ENCODE measurements around the gene PRR30. TPM values are rescaled to one million over a fixed set of nuclear protein-coding genes. Genes with fewer than 3 reads are reported as not detected.

PRR30 gene
- total and polyA plus RNA-seq, 2 of the 4 experiments (the other 2 are of a cell fraction), result not detected

GRCh38 chr2:27154488-27154887 lies 15.3 kb upstream of the PRR30 start:
- Histone ChIP-seq H2AK5ac (ENCODE audit: low read depth, low read length) (no peak overlapping the region), H3K27ac (ENCODE audit: insufficient read depth, low read length) (no peak overlapping the region), H3K4me2 (ENCODE audit: low read depth, low read length) (no peak overlapping the region), H2BK15ac (ENCODE audit: low read depth, low read length) (no peak overlapping the region), H3K4ac (ENCODE audit: low read depth, low read length) (no peak overlapping the region), H3K9ac (ENCODE audit: low read depth, low read length) (no peak overlapping the region), H2BK20ac (ENCODE audit: low read depth, low read length) (no peak overlapping the region), H3K4me1 (ENCODE audit: control insufficient read depth, insufficient read depth, low read length) (no peaks in the 10 kb centered on the region), H3K56ac (ENCODE audit: extremely low read depth, insufficient read depth, low read length) (no peak overlapping the region), H4K8ac (ENCODE audit: low read depth in 2 of 2, low read length in 2 of 2) (no peak overlapping the region), H3K79me1 (ENCODE audit: low read depth in 1 of 2, low read length in 2 of 2) (no peaks in the 10 kb centered on the region), H2AK9ac (replicated peaks; ENCODE audit: low read depth, low read length, poor library complexity) (no peak overlapping the region), H4K5ac (ENCODE audit: low read depth, low read length) (no peak overlapping the region), H3K27me3 (ENCODE audit: control insufficient read depth, insufficient read depth, low read length) (peaks cover 30% of the 10 kb centered on the region), H3K14ac (replicated peaks; ENCODE audit: low read depth, low read length) (no peak overlapping the region), H3K23ac (ENCODE audit: low read depth, low read length) (no peak overlapping the region), H3K9me1 (ENCODE audit: insufficient read depth, low read length) (no peaks in the 10 kb centered on the region; the same call in 1 of the 2 replicates), H2BK120ac (ENCODE audit: low read depth, low read length) (no peak overlapping the region), H3K36me3 (ENCODE audit: control insufficient read depth, insufficient read depth, low read length) (no peaks in the 10 kb centered on the region), H2BK5ac (ENCODE audit: low read depth, low read length, poor library complexity, severe bottlenecking) (no peak overlapping the region), H3K18ac (ENCODE audit: low read depth, low read length) (no peak overlapping the region), H3K9me3 (ENCODE audit: control insufficient read depth, insufficient read depth, low read length) (no peaks in the 10 kb centered on the region), H2AFZ (replicated peaks; ENCODE audit: low read length, poor library complexity) (no peak overlapping the region), H4K20me1 (ENCODE audit: insufficient read depth, low read length) (no peaks in the 10 kb centered on the region; the same call in 1 of the 2 replicates), H3K4me3 (ENCODE audit: insufficient read depth, low read depth, low read length) (no peak overlapping the region), H4K91ac (ENCODE audit: insufficient read depth, low read depth, low read length) (no peak overlapping the region)
- no peak for TF ChIP-seq MAFK (IDR thresholded peaks at IDR 0.05; ENCODE audit: low read depth, low read length)
- no peak for TF ChIP-seq CEBPB (IDR thresholded peaks at IDR 0.05; ENCODE audit: low read depth, low read length)
- no peak for TF ChIP-seq FOS (IDR thresholded peaks at IDR 0.05; ENCODE audit: low read depth, low read length)
- TF ChIP-seq MXI1 (IDR thresholded peaks at IDR 0.05; ENCODE audit: borderline replicate concordance, low read depth, low read length), result no peak
- no peak for TF ChIP-seq NFE2L2 (IDR thresholded peaks at IDR 0.05; ENCODE audit: low read depth, low read length)
- no peak for TF ChIP-seq RAD21 (IDR thresholded peaks at IDR 0.05; ENCODE audit: low read length)
- TF ChIP-seq, protein P1, sequence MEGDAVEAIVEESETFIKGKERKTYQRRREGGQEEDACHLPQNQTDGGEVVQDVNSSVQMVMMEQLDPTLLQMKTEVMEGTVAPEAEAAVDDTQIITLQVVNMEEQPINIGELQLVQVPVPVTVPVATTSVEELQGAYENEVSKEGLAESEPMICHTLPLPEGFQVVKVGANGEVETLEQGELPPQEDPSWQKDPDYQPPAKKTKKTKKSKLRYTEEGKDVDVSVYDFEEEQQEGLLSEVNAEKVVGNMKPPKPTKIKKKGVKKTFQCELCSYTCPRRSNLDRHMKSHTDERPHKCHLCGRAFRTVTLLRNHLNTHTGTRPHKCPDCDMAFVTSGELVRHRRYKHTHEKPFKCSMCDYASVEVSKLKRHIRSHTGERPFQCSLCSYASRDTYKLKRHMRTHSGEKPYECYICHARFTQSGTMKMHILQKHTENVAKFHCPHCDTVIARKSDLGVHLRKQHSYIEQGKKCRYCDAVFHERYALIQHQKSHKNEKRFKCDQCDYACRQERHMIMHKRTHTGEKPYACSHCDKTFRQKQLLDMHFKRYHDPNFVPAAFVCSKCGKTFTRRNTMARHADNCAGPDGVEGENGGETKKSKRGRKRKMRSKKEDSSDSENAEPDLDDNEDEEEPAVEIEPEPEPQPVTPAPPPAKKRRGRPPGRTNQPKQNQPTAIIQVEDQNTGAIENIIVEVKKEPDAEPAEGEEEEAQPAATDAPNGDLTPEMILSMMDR (conservative IDR thresholded peaks at IDR 0.05; ENCODE audit: low read depth, low read length), result no peak
- no peak for TF ChIP-seq RFX5 (IDR thresholded peaks at IDR 0.05; ENCODE audit: low read depth, low read length)
- no peak for TF ChIP-seq POLR2A (IDR thresholded peaks at IDR 0.05; ENCODE audit: low read depth, low read length)
- TF ChIP-seq USF2 (IDR thresholded peaks at IDR 0.05; ENCODE audit: low read depth, low read length), result no peak
- no peak for TF ChIP-seq RCOR1 (IDR thresholded peaks at IDR 0.05; ENCODE audit: insufficient replicate concordance, low read length)
- no peak for TF ChIP-seq ELK1 (IDR thresholded peaks at IDR 0.05; ENCODE audit: borderline replicate concordance, low read depth, low read length)
- TF ChIP-seq BHLHE40 (IDR thresholded peaks at IDR 0.05; ENCODE audit: low read depth, low read length), result no peak
- ChIA-PET CTCF (no interaction called here), POLR2A (ENCODE audit: unreplicated experiment) (no interaction called here)
- in situ Hi-C loops (cut with MboI; ENCODE audit: low sequenced_read_pairs), result no loop called here
- ATAC-seq (ENCODE audit: low read depth), result no peak
- intact Hi-C loops (cut with micrococcal nuclease), result no loop called here
- 66% methylated on average over 5 of the region's 6 CpGs; no CpG with 5 or more reads in 1 of the 2 experiments for WGBS, 2 experiments (ENCODE audit: extremely low coverage in 2 of 2, insufficient read length in 1 of 2)
- no TSS peak for BruUV-seq (replicated peaks)
- dilution Hi-C loops (cut with HindIII; ENCODE audit: low sequenced_read_pairs, unreplicated experiment), result no loop called here
- no peak for DNase-seq

Measured in IMR-90 (cell line).